Colon (tissue), 2 donors: Measurements from ENCODE around the gene NDUFA7.

Source experiments
- FAIRE-seq: peaks from 2 replicates; lab custom pipeline; 2012; peaks lifted over from hg19 to GRCh38; lab: Jason Lieb, UNC
- donor health status: control.
- donor health status: control.

The NDUFA7 gene

GRCh38 chr19:8261881-8262280 lies 59.3 kb downstream of the NDUFA7 start:
- no peak for FAIRE-seq

GRCh38 chr19:8261347-8261746 lies 59.8 kb downstream of the NDUFA7 start:
- no peak for FAIRE-seq
